HG03378 (cell line): ENCODE results near the gene BLOC1S6.
"Not testable (repeated sequence)": the region's sequence is repeated elsewhere in the genome, so short reads cannot be mapped to it uniquely, and the experiment has no call there.

ENCODE experiments used
- ATAC-seq: cut with Tn5 transposase; IDR thresholded peaks from one replicate; pipeline ENCODE4 v1.9.1; 2021; ENCODE audit warnings: mild to moderate bottlenecking, moderate library complexity; ENCODE audit not compliant: unreplicated experiment

The BLOC1S6 gene

GRCh38 chr15:45637552-45638033, 50.4 kb downstream of the BLOC1S6 start:
- peak; percentile 62 for ATAC-seq

DNA sequence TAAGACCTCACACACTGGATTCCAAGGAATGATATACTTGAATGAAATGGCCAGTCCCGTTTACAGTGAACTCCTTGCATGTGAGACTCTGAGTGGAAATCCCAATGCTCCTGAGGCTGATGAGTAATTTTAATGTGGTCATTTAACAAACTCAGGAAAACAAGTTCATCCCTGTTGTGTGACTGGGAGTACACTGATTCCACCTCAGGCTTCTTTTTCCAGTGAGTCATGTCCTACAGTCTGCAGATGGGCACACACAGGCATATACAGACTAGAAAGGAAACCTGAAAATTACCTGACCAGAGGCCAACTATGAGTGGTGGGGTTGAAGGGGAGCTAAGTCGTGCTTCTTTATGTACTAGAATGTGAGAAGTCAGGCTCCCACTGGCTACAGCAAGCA, 53.4 kb downstream of the BLOC1S6 start:
- ATAC-seq: no peak

DNA sequence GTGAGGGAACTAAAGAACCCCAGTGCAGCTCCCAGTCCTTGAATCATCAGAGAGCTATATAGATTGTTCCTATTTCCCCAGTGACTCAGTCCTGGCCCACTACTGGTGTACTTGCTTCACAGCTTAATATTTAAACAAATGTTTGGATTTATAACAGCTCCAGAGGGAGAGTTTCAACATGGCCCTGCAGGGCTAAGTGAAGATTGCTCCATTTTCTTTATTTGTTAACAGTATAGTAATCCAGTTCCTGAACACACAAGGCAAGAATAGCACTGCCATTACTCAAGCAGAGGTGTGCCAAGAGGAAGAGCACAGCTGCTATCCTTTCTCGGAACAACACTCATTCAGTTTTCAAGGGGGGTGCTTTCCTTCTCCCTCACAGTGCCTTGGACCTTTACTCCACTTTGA, 54.2 kb downstream of the BLOC1S6 start:
- ATAC-seq: no peak

GRCh38 chr15:45641999-45642932, 55.1 kb downstream of the BLOC1S6 start:
- no peak for ATAC-seq

DNA sequence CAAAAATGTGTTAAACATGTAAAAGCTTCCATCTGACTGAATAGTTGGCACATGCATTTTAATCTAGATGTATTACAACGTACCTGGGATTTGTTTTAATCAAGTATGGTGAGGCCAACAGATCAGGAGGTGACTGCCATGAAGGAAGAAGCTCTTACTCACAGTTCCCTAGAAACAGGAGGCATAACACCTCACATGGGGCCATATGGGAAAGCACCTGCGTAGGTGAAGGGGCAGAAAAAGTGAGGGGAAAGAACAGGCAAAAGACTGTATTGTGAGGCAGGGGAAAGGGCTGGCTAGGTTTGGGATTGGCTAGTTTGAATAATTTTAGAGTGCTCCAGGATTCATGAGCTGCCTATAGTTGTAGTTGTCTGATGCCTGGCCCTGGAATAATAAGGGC, 57.3 kb downstream of the BLOC1S6 start:
- no peak for ATAC-seq

DNA sequence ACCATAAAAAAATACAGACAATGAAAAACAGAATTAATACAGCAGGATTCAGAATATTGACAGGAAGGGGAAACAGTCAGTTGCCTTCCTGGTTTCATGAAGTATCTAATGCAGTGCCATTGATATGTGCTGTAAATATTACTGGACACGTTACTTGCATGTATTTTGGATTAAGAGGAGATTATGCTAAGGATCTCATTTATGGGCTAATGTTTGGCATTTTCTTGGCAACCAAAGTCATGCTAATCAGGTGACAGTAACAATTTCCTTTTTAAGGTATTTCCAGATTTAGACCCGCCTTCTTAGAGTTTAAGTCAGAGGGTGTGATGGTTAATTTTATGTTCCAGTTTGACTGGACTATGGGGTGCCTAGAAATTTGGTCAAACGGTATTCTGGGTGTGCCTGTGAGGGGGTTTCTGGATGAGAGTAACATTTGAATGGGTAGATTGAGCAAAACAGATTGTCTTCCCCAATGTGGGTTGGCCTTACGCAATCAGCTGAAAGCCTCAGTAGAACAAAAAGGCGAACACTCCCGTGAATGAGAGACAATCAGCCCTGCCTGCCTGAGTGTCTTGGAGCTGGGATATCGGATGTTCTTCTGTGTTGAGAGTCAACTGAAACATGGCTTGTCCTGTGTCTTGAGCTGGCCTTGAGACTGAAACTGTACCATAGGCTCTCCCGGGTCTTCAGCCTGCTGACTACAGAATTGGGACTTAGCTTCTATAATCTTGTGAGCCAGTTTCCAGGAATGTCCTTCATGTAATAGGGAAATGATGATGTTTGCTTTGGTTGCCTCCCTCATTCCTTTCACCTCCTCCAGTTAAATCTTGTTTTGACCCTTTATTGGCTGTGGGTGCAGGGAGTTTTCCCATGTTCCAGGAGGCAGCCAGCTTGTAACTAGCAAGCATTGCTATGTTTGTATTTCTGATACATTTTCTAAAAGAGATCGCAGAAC, 58.1 kb downstream of the BLOC1S6 start:
- ATAC-seq: no peak

- ATAC-seq: no peak
Observed at GRCh38 chr15:45646220-45646619, 59.0 kb downstream of the BLOC1S6 start.

DNA sequence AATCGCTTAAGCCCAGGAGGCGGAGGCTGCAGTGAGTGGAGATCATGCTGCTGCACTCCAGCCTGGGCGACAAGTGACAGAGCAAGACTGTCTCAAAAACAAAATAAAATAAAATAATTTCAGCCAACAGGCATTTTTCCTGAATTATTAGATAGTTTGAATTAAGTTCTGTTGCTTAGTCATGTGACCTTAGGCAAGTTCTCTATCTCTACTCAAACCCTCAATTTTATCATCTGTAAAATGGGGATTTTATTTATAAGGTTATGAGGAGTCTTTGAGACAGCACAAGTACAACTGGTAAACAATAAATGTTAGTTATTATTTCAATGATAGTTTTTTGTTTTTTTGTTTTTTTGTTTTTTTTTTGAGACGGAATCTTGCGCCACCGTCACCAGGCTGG, 60.6 kb downstream of the BLOC1S6 start:
- ATAC-seq: no peak

- no peak for ATAC-seq
Observed at GRCh38 chr15:45648521-45649200, 61.5 kb downstream of the BLOC1S6 start.

DNA sequence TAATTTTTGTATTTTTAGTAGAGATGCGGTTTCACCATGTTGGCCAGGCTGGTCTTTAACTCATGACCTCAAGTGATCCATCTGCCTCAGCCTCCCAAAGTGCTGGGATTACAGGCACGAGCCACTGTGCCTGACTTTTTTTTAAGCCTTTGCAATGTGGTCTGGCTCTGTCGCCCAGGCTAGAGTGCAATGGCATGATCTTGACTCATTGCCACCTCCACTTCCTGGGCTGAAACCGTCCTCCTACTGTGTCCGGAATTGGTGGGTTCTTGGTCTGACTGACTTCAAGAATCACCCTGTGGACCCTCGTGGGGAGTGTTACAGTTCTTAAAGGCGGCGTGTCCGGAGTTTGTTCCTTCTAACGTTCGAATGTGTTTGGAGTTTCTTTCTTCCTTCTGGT, 62.8 kb downstream of the BLOC1S6 start:
- ATAC-seq: not testable (repeated sequence)

GRCh38 chr15:45650889-45651525, 63.8 kb downstream of the BLOC1S6 start:
- ATAC-seq: no peak

GRCh38 chr15:45653702-45654424, 66.7 kb downstream of the BLOC1S6 start:
- ATAC-seq: no peak

DNA sequence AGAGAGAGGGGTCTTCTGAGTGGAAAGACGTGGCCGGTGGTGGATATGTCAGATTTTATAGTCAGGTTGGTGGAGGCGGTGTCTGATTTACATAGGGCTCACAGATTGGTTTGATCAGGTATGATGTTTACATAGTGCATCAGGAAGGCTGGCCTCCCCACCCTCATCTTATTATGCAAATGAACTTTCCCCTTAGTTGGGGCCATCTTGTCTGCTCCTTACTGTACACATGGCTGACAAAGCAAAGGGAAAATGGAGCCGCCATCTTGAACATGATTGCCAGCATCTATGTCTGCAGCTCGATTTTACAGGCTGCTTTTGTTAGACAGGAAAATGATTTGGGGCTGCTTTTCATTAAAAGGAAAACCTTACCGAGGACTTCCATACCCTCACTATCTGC, 67.6 kb downstream of the BLOC1S6 start:
- no peak for ATAC-seq

GRCh38 chr15:45657254-45657653, 70.1 kb downstream of the BLOC1S6 start:
- no peak for ATAC-seq

DNA sequence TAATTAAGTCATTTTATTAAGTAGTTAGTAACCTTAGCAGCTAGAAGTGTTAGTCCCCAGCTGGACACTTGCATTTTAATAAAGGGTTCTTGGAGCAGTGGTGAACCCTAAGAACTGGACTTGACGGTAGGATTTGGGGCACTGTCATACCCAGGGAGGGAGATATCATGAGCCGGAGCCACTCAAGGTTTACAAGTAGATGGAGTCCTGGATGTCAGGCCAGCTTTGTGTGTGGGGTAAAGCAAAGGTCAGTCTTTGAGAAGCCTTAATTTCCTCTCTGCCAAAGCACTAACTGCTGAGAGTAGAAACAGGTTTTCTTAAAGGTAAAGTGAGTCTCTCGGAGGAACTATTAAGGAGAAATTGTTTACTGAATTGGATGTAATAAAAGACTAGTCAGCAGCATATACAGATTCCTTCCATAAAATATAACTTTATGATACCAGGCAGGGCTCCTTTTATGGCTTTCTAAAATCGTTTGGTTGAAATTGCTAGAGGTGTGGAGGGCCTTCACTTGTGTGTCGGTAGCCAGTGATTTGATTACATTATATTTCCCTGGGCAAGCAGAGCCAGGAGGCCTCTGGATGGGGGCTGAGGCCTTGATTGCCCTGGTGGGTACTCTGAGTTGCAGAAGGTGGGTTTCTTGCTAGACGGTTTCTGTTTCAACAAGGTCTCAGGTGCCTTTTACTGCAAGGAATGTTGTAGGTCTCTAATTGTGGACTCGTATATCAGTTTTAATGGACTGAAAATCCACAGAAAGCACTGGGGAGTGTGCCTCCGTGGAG, 70.8 kb downstream of the BLOC1S6 start:
- no peak for ATAC-seq
